ENCODE results near the gene BLID. TPM values are rescaled to one million over a fixed set of nuclear protein-coding genes. Genes with fewer than 3 reads are reported as not detected.

Gene BLID
- polyA plus RNA-seq, 1 donor (not counting 4 experiments of a cell fraction or from before 2014, with no cell fraction given): 0.18 TPM

DNA sequence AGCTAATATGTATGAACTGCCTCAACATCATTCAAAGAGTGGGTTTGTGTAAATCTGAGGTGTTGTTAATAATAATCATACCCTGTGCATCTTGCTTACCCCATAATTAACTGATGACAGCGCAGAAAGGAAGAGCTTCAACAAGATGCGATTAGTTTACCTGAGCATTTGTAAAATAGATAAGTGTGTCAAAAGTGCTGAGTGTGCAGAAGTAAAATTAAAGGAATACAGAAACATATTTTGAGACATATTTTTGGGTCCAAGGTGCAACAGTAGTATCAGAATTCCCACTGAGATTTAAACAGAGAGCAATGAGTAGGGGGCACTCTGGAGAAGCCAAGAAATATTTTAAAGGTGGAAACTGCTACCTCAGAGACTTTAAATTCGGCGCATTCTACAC lies 6.1 kb downstream of the BLID start:
- Histone ChIP-seq H3K9me3 (ENCODE audit: control insufficient read depth, low read depth, low read length) (no peaks in the 10 kb centered on the region), H3K79me2 (ENCODE audit: control insufficient read depth, insufficient read depth, low read length) (peaks cover 1% of the 10 kb centered on the region), H3K9ac (ENCODE audit: control insufficient read depth, extremely low read depth, insufficient read depth, low read length) (no peak overlapping the region), H3K9me1 (ENCODE audit: control insufficient read depth, extremely low read depth, insufficient read depth, low read length) (no peaks in the 10 kb centered on the region), H3K27ac (ENCODE audit: control insufficient read depth, insufficient read depth, low read length) (no peak overlapping the region), H4K20me1 (ENCODE audit: control insufficient read depth, extremely low read depth, insufficient read depth, low read length) (no peaks in the 10 kb centered on the region), H3K27me3 (ENCODE audit: control insufficient read depth, extremely low read depth, insufficient read depth, low read length) (no peaks in the 10 kb centered on the region), H2AFZ (ENCODE audit: control insufficient read depth, low read length) (no peak overlapping the region), H3K4me2 (ENCODE audit: control insufficient read depth, extremely low read depth, insufficient read depth, low read depth, low read length) (no peak overlapping the region), H3K4me1 (ENCODE audit: control insufficient read depth, extremely low read depth, insufficient read depth, low read length) (peaks cover 3% of the 10 kb centered on the region), H3K4me3 (ENCODE audit: control insufficient read depth in 2 of 3, extremely low read depth in 1 of 3, insufficient read depth in 2 of 3, low read depth in 1 of 3, low read length in 3 of 3) (no peak overlapping the region), H3K36me3 (ENCODE audit: control insufficient read depth in 2 of 2, extremely low read depth in 1 of 2, insufficient read depth in 2 of 2, low read length in 2 of 2) (peaks cover 0 to 15% of the 10 kb centered on the region in 2 experiments)
- TF ChIP-seq, protein P1, sequence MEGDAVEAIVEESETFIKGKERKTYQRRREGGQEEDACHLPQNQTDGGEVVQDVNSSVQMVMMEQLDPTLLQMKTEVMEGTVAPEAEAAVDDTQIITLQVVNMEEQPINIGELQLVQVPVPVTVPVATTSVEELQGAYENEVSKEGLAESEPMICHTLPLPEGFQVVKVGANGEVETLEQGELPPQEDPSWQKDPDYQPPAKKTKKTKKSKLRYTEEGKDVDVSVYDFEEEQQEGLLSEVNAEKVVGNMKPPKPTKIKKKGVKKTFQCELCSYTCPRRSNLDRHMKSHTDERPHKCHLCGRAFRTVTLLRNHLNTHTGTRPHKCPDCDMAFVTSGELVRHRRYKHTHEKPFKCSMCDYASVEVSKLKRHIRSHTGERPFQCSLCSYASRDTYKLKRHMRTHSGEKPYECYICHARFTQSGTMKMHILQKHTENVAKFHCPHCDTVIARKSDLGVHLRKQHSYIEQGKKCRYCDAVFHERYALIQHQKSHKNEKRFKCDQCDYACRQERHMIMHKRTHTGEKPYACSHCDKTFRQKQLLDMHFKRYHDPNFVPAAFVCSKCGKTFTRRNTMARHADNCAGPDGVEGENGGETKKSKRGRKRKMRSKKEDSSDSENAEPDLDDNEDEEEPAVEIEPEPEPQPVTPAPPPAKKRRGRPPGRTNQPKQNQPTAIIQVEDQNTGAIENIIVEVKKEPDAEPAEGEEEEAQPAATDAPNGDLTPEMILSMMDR (optimal IDR thresholded peaks at IDR 0.05 in 1 of 3, IDR thresholded peaks at IDR 0.05 in 1 of 3, conservative IDR thresholded peaks at IDR 0.05 in 1 of 3; ENCODE audit: extremely low read depth in 1 of 3, insufficient read depth in 2 of 3, low read length in 3 of 3): no peak
- TF ChIP-seq EZH2 (IDR thresholded peaks at IDR 0.05; ENCODE audit: low read length): no peak
- DNase-seq (ENCODE audit: low read depth, low spot score): no peak
- no peak for FAIRE-seq
- dilution Hi-C loops (cut with MboI; ENCODE audit: extremely low pct_ligation_motif_present, low sequenced_read_pairs): no loop called here

DNA sequence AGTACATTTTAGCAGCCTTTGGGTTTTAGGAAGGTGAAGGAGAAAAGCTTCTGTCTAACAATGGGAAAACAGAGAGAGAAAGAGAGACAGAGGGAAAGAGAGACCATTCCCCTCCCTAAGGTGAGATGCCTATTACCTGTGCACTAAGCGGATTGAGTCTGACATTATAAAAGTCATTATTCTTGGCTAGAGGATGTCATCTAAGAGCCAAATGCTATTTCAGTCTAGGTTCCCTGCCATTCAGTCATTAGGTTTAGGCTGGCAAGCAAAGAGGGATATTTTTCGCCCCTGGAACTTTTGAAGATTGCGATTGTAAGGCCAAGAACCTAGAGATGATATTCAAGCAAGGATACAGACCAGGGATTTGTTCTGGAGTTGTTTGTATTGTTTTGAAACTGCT lies 7.2 kb downstream of the BLID start:
- no peak overlapping the region for H3K27ac ChIP-seq (ENCODE audit: control insufficient read depth, insufficient read depth, low read length)
- dilution Hi-C loops (cut with MboI; ENCODE audit: extremely low pct_ligation_motif_present, low sequenced_read_pairs): no loop called here
- H3K79me2 ChIP-seq (ENCODE audit: control insufficient read depth, insufficient read depth, low read length): peaks cover 1% of the 10 kb centered on the region
- no peak overlapping the region for H3K4me2 ChIP-seq (ENCODE audit: control insufficient read depth, extremely low read depth, insufficient read depth, low read depth, low read length)
- no peak overlapping the region for H3K9ac ChIP-seq (ENCODE audit: control insufficient read depth, extremely low read depth, insufficient read depth, low read length)
- H2AFZ ChIP-seq (ENCODE audit: control insufficient read depth, low read length): no peak overlapping the region
- no peak for TF ChIP-seq EZH2 (IDR thresholded peaks at IDR 0.05; ENCODE audit: low read length)
- TF ChIP-seq, protein P1 (optimal IDR thresholded peaks at IDR 0.05 in 1 of 3, IDR thresholded peaks at IDR 0.05 in 1 of 3, conservative IDR thresholded peaks at IDR 0.05 in 1 of 3; ENCODE audit: extremely low read depth in 1 of 3, insufficient read depth in 2 of 3, low read length in 3 of 3): no peak
- H3K9me1 ChIP-seq (ENCODE audit: control insufficient read depth, extremely low read depth, insufficient read depth, low read length): no peaks in the 10 kb centered on the region
- H4K20me1 ChIP-seq (ENCODE audit: control insufficient read depth, extremely low read depth, insufficient read depth, low read length): no peaks in the 10 kb centered on the region
- peaks cover 1 to 15% of the 10 kb centered on the region in 2 experiments for H3K36me3 ChIP-seq (ENCODE audit: control insufficient read depth in 2 of 2, extremely low read depth in 1 of 2, insufficient read depth in 2 of 2, low read length in 2 of 2)
- H3K4me3 ChIP-seq (ENCODE audit: control insufficient read depth in 2 of 3, extremely low read depth in 1 of 3, insufficient read depth in 2 of 3, low read depth in 1 of 3, low read length in 3 of 3): no peak overlapping the region
- peaks cover 11% of the 10 kb centered on the region for H3K4me1 ChIP-seq (ENCODE audit: control insufficient read depth, extremely low read depth, insufficient read depth, low read length)
- H3K27me3 ChIP-seq (ENCODE audit: control insufficient read depth, extremely low read depth, insufficient read depth, low read length): no peaks in the 10 kb centered on the region
- DNase-seq (ENCODE audit: low read depth, low spot score) (no peak), FAIRE-seq (no peak)
- H3K9me3 ChIP-seq (ENCODE audit: control insufficient read depth, low read depth, low read length): no peaks in the 10 kb centered on the region

Measured in keratinocyte (primary cell).